H1 (cell line): ENCODE results near the gene ORMDL3. TPM values are rescaled to one million over a fixed set of nuclear protein-coding genes. Genes with fewer than 3 reads are reported as not detected.

Experiments used
- CTCF ChIA-PET: fragments of 300-600 bp; sonication (Branson Sonifier 250); formaldehyde crosslinking; loops from one replicate; lab custom pipeline; 2021; ENCODE audit not compliant: partially characterized antibody; lab: Charles Lee
- POLR2A ChIA-PET: fragments of 300-600 bp; sonication (Branson Sonifier 250); formaldehyde crosslinking; loops from one replicate; lab custom pipeline; 2021; ENCODE audit warnings: inconsistent platforms; ENCODE audit not compliant: partially characterized antibody; lab: Charles Lee
- DNase-seq, 2 experiments: peaks; one replicate each; pipeline versions ENCODE4 v3.0.0 to v3.0.0-alpha.2; 2010 to 2022; ENCODE audit warnings: low spot score in 2 of 2, low read depth in 1 of 2, mixed read lengths in 1 of 2
- FAIRE-seq: peaks from 2 replicates; lab custom pipeline; 2011; peaks lifted over from hg19 to GRCh38; lab: Jason Lieb, UNC
- H2AFZ ChIP-seq: 2 replicates; pipeline ENCODE4 v1.8.1; 2012; ENCODE audit warnings: low read length, inconsistent platforms
- H2AK5ac ChIP-seq: 2 replicates; pipeline ENCODE4 v1.6.1; 2013; ENCODE audit warnings: low read depth, low read length
- H2BK120ac ChIP-seq: replicated peaks from 2 replicates; pipeline ENCODE3; 2013; ENCODE audit warnings: low read depth, low read length, inconsistent platforms
- H2BK12ac ChIP-seq: 2 replicates; pipeline ENCODE4 v1.6.1; 2013; ENCODE audit warnings: low read depth, low read length
- H2BK15ac ChIP-seq: 2 replicates; pipeline ENCODE4 v1.6.1; 2013; ENCODE audit warnings: low read length
- H2BK20ac ChIP-seq: 2 replicates; pipeline ENCODE4 v1.6.1; 2013; ENCODE audit warnings: low read length
- H2BK5ac ChIP-seq: 2 replicates; pipeline ENCODE4 v1.6.1; 2013; ENCODE audit warnings: low read depth, low read length
- H3K14ac ChIP-seq: 2 replicates; pipeline ENCODE4 v1.6.1; 2013; ENCODE audit warnings: inconsistent platforms; ENCODE audit not compliant: insufficient read length
- H3K18ac ChIP-seq: 2 replicates; pipeline ENCODE4 v1.6.1; 2013; ENCODE audit warnings: low read length; ENCODE audit errors: extremely low read depth
- H3K23ac ChIP-seq: 2 replicates; pipeline ENCODE4 v1.6.1; 2013; ENCODE audit warnings: inconsistent platforms; ENCODE audit not compliant: insufficient read length
- H3K23me2 ChIP-seq: 2 replicates; pipeline ENCODE4 v1.6.1; 2013; ENCODE audit warnings: low read depth, low read length
- H3K27ac ChIP-seq: 2 replicates; pipeline ENCODE4 v1.6.1; 2011; ENCODE audit warnings: low read depth, low read length, inconsistent platforms
- H3K27me3 ChIP-seq, 4 experiments: replicated peaks in 1 of 4; 1 replicate in 1 of 4; 2 replicates in 3 of 4; pipeline versions ENCODE4 v1.6.1 to v1.8.1; 2011 to 2013; ENCODE audit warnings: low read length in 3 of 4, mild to moderate bottlenecking in 3 of 4, inconsistent platforms in 2 of 4, mixed read lengths in 2 of 4, moderate library complexity in 1 of 4; ENCODE audit not compliant: control insufficient read depth in 3 of 4, insufficient read depth in 3 of 4; ENCODE audit errors: extremely low read depth in 1 of 4
- H3K36me3 ChIP-seq, 4 experiments: 2 replicates each; pipeline versions ENCODE4 v1.6.1 to v1.8.1; 2011 to 2013; ENCODE audit warnings: mild to moderate bottlenecking in 4 of 4, low read length in 3 of 4, moderate library complexity in 2 of 4, control low read depth in 1 of 4, inconsistent platforms in 1 of 4; ENCODE audit not compliant: insufficient read depth in 4 of 4, control insufficient read depth in 2 of 4
- H3K4ac ChIP-seq: replicated peaks from 2 replicates; pipeline ENCODE3; 2013; ENCODE audit warnings: low read length, low read depth, mixed read lengths, inconsistent platforms; ENCODE audit not compliant: insufficient read length
- H3K4me1 ChIP-seq, 4 experiments: replicated peaks in 1 of 4; 1 replicate in 1 of 4; 2 replicates in 3 of 4; pipeline versions ENCODE4 v1.6.1 to v1.8.1; 2011 to 2013; ENCODE audit warnings: low read length in 3 of 4, inconsistent platforms in 2 of 4, mixed read lengths in 1 of 4; ENCODE audit not compliant: insufficient read depth in 4 of 4, control insufficient read depth in 3 of 4
- H3K4me2 ChIP-seq, 2 experiments: 2 replicates each; pipeline versions ENCODE4 v1.6.1 to v1.8.1; 2011 to 2013; ENCODE audit warnings: low read depth in 2 of 2, low read length in 2 of 2, control low read depth in 1 of 2, inconsistent platforms in 1 of 2, mild to moderate bottlenecking in 1 of 2; ENCODE audit not compliant: insufficient read depth in 1 of 2
- H3K4me3 ChIP-seq, 4 experiments: fragments of 200-600, 300-600 bp in 1 of 4; sonication (generic), shearing (Covaris generic), sonication (Bioruptor Twin) in 1 of 4; 2 replicates each; pipeline versions ENCODE4 v1.5.1 to v1.8.1; 2011 to 2016; ENCODE audit warnings: low read length in 4 of 4, low read depth in 3 of 4, control low read depth in 2 of 4, inconsistent platforms in 2 of 4, mild to moderate bottlenecking in 2 of 4, mixed read lengths in 1 of 4, moderate library complexity in 1 of 4; ENCODE audit not compliant: insufficient read depth in 2 of 4; ENCODE audit errors: extremely low read depth in 1 of 4
- H3K56ac ChIP-seq: replicated peaks from 2 replicates; pipeline ENCODE3; 2013; ENCODE audit warnings: low read depth, mild to moderate bottlenecking, mixed read lengths, low read length, inconsistent platforms; ENCODE audit not compliant: insufficient read length
- H3K79me1 ChIP-seq: 2 replicates; pipeline ENCODE4 v1.6.1; 2013; ENCODE audit warnings: low read depth, low read length, control low read depth
- H3K79me2 ChIP-seq, 2 experiments: 2 replicates each; pipeline versions ENCODE4 v1.6.1 to v1.8.1; 2012 to 2013; ENCODE audit warnings: low read length in 2 of 2, mild to moderate bottlenecking in 2 of 2, inconsistent platforms in 1 of 2; ENCODE audit not compliant: insufficient read depth in 2 of 2, control insufficient read depth in 1 of 2
- H3K9ac ChIP-seq, 4 experiments: replicated peaks in 1 of 4; 1 replicate in 1 of 4; 2 replicates in 3 of 4; pipeline versions ENCODE4 v1.6.1 to v1.8.1; 2011 to 2013; ENCODE audit warnings: low read depth in 3 of 4, low read length in 3 of 4, control low read depth in 2 of 4, mild to moderate bottlenecking in 2 of 4, moderate library complexity in 2 of 4, inconsistent platforms in 1 of 4; ENCODE audit errors: extremely low read depth in 1 of 4
- H3K9me3 ChIP-seq, 2 experiments: 2 replicates each; pipeline versions ENCODE4 v1.6.1 to v1.8.1; 2012 to 2013; ENCODE audit warnings: mild to moderate bottlenecking in 2 of 2, moderate library complexity in 2 of 2, control low read depth in 1 of 2, inconsistent platforms in 1 of 2, low read depth in 1 of 2, low read length in 1 of 2, mixed read lengths in 1 of 2; ENCODE audit not compliant: insufficient read depth in 2 of 2
- H4K20me1 ChIP-seq, 2 experiments: replicated peaks in 1 of 2; 2 replicates each; pipeline versions ENCODE3 to v1.8.1; 2011 to 2013; ENCODE audit warnings: inconsistent platforms in 2 of 2, low read length in 2 of 2, mild to moderate bottlenecking in 1 of 2; ENCODE audit not compliant: insufficient read depth in 2 of 2, control insufficient read depth in 1 of 2
- H4K5ac ChIP-seq: 2 replicates; pipeline ENCODE4 v1.6.1; 2013; ENCODE audit warnings: low read length, low read depth, mixed read lengths, inconsistent platforms; ENCODE audit not compliant: insufficient read length
- H4K8ac ChIP-seq: 2 replicates; pipeline ENCODE4 v1.8.0; 2013; ENCODE audit warnings: mild to moderate bottlenecking, moderate library complexity, low read length, inconsistent platforms; ENCODE audit not compliant: insufficient read depth; ENCODE audit errors: extremely low read depth
- H4K91ac ChIP-seq: replicated peaks from 2 replicates; pipeline ENCODE3; 2013; ENCODE audit warnings: low read length, mixed read lengths, inconsistent platforms; ENCODE audit not compliant: insufficient read length
- ASH2L ChIP-seq: fragments of 200-600, 300-600 bp; sonication (generic); IDR thresholded peaks from one replicate; pipeline ENCODE4 v1.7.1; 2017; ENCODE audit warnings: low read length
- BACH1 ChIP-seq: IDR thresholded peaks from 2 replicates; pipeline ENCODE4 v1.6.1; 2012; ENCODE audit warnings: low read length, improper control_type of control experiment
- CBX5 ChIP-seq: fragments of 300-800, 300-1000 bp; sonication (generic); IDR thresholded peaks from 2 replicates; pipeline ENCODE4 v1.7.1; 2016; ENCODE audit warnings: antibody characterized with exemption, low read length, low read depth
- CREB1 ChIP-seq: IDR thresholded peaks from 2 replicates; pipeline ENCODE4 v1.6.1; 2012; ENCODE audit warnings: inconsistent platforms
- CTBP2 ChIP-seq: IDR thresholded peaks from 2 replicates; pipeline ENCODE4 v1.7.0; 2011; ENCODE audit warnings: borderline replicate concordance, mild to moderate bottlenecking, moderate library complexity, mixed read lengths, low read length; ENCODE audit not compliant: insufficient read depth, insufficient read length
- EZH2 ChIP-seq: fragments of 200-600 bp; sonication (generic); IDR thresholded peaks from 2 replicates; pipeline ENCODE4 v1.7.1; 2012; ENCODE audit warnings: low read depth, mild to moderate bottlenecking, moderate library complexity, low read length, inconsistent platforms; ENCODE audit not compliant: severe bottlenecking
- KDM5A ChIP-seq: fragments of 200-600 bp; IDR thresholded peaks from 2 replicates; pipeline ENCODE4 v1.7.1; 2012; ENCODE audit warnings: mild to moderate bottlenecking, low read length, inconsistent platforms, mixed read lengths
- POLR2AphosphoS5 ChIP-seq: IDR thresholded peaks from 2 replicates; pipeline ENCODE4 v1.6.1; 2011; ENCODE audit warnings: low read depth, low read length
- POU5F1 ChIP-seq: IDR thresholded peaks from 2 replicates; pipeline ENCODE4 v1.6.1; 2011; ENCODE audit warnings: low read depth, mild to moderate bottlenecking, low read length, moderate library complexity
- WGBS, 2 experiments: shearing (Covaris generic) in 1 of 2; methylation state at CpG; one replicate each; pipeline versions ENCODE4 v1.1.6 to v1.1.7; 2013 to 2015; ENCODE audit warnings: low lambda C conversion rate in 2 of 2, mixed read lengths in 2 of 2, inconsistent platforms in 1 of 2, low coverage in 1 of 2, missing lambda C conversion rate in 1 of 2; ENCODE audit not compliant: insufficient replicate concordance in 2 of 2, insufficient coverage in 1 of 2, insufficient read length in 1 of 2; ENCODE audit errors: extremely low coverage in 1 of 2, missing lambda C conversion rate in 1 of 2; 5-methylcytosine and 5-hydroxymethylcytosine counted together
- polyA plus RNA-seq, 7 experiments: library from polyadenylated mRNA; depleted of rRNA in 3 of 7; stranded (reverse) in 5 of 7; unstranded in 2 of 7; fragments of >200 nt in 5 of 7; fragments of 200-250 nt in 2 of 7; gene quantifications; 1 replicate in 5 of 7; 2 replicates in 1 of 7; 4 replicates in 1 of 7; pipeline versions ENCODE4 v1.2.1 to v1.2.3, GENCODE V29; 2011 to 2013; ENCODE audit warnings: missing spikeins in 2 of 7, mixed read lengths in 2 of 7
- total RNA-seq: library from RNA; stranded (reverse); fragmentation: NEBNext Ultra II Directional; extraction: Animal tissue kit (Norgen Biotek cat#: 25700); gene quantifications from 2 replicates; pipeline ENCODE4 v1.2.1, GENCODE V29; 2021
- TF ChIP-seq, protein P1 (sequence below), 3 experiments: IDR thresholded peaks; 1 replicate in 2 of 3; 2 replicates in 1 of 3; pipeline versions ENCODE4 v1.5.1 to v1.6.1; 2011; ENCODE audit warnings: low read length in 3 of 3, mild to moderate bottlenecking in 3 of 3, inconsistent platforms in 2 of 3, low read depth in 1 of 3, moderate library complexity in 1 of 3; ENCODE audit not compliant: insufficient read depth in 1 of 3; ENCODE audit errors: control extremely low read depth in 1 of 3

ORMDL3 gene
- total and polyA plus RNA-seq, 2 of the 8 experiments (the other 6 are each of a cell fraction or from before 2014, with no cell fraction given), result 50.4 to 108 TPM

DNA sequence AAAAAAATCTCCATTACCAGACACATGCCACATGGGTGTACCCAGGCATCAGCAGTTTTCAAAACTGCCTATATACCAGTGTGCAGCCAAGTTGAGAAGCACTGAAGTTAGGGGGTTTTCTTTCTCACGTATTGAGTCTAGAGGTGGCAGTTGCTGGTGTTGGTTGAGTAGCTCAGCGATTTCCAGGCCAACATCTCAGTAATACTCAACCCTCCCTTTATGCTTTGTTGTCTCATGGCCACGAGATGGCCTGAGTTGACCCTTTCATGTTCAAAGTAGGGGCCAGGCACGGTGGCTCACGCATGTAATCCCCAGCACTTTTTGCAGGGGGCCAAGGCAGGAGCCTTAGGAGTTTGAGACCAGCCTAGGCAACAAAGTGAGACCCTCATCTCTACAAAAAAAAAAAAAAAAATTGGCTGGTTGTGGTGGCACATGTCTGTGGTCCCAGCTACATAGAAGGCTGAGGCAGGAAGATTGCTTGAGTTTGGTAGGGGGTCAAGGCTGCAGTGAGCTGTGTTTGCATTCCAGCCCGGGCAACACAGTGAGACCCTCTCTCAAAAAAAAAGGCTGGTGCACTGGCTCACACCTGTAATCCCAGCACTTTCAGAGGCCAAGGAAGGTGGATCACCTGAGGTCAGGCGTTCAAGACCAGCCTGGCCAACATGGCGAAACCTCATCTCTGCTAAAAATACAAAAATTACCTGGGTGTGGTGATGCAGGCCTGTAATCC, 10.9 kb upstream of the ORMDL3 start:
- Histone ChIP-seq H3K27ac (no peak overlapping the region), H4K91ac (no peak overlapping the region), H3K23me2 (0 out of 2 replicates have a peak, but pooled peaks cover 2% of the 10 kb centered on the region), H3K14ac (no peak overlapping the region), H3K9ac (no peak overlapping the region), H2BK120ac (no peak overlapping the region), H3K27me3 (no peaks in the 10 kb centered on the region; a peak in 1 of 7 replicates), H3K18ac (no peak overlapping the region), H2BK12ac (no peak overlapping the region), H3K56ac (no peak overlapping the region), H3K4me3 (no peak overlapping the region), H4K5ac (no peak overlapping the region), H2BK15ac (no peak overlapping the region), H2BK20ac (no peak overlapping the region), H3K4me2 (no peak overlapping the region), H3K36me3 (no peaks in the 10 kb centered on the region), H3K4me1 (peaks cover 0 to 10% (median 4%) of the 10 kb centered on the region in 4 experiments; a peak in 6 of 7 replicates), H3K4ac (no peak overlapping the region), H2AK5ac (no peak overlapping the region), H2AFZ (no peak overlapping the region), H3K9me3 (no peaks in the 10 kb centered on the region), H3K79me1 (no peaks in the 10 kb centered on the region), H3K79me2 (no peaks in the 10 kb centered on the region), H4K20me1 (no peaks in the 10 kb centered on the region), H3K23ac (no peak overlapping the region), H2BK5ac (no peak overlapping the region), H4K8ac (no peak overlapping the region)
- FAIRE-seq, result no peak
- DNase-seq, result no peak
- POLR2A ChIA-PET, result interaction anchor here (0.7 to 3.1 kb wide), 2 partner anchors 12 to 14 kb away, joined by 3 to 10 read pairs; partner anchors contain the start of genes LRRC3C and ORMDL3
- WGBS, 2 experiments, result 85% methylated on average over 8 of the region's 8 CpGs; no CpG with 5 or more reads in 1 of the 2 experiments
- CTCF ChIA-PET, result interaction anchor here (0.8 to 4.1 kb wide), 7 partner anchors 9 to 59 kb away, joined by 3 to 16 read pairs (median 6); no protein-coding TSS in a partner anchor
- TF ChIP-seq EZH2 (no peak), CBX5 (no peak), POU5F1 (no peak), POLR2AphosphoS5 (no peak), CTBP2 (no peak), CREB1 (no peak), KDM5A (no peak), BACH1 (no peak), ASH2L (no peak)
- TF ChIP-seq, protein P1, sequence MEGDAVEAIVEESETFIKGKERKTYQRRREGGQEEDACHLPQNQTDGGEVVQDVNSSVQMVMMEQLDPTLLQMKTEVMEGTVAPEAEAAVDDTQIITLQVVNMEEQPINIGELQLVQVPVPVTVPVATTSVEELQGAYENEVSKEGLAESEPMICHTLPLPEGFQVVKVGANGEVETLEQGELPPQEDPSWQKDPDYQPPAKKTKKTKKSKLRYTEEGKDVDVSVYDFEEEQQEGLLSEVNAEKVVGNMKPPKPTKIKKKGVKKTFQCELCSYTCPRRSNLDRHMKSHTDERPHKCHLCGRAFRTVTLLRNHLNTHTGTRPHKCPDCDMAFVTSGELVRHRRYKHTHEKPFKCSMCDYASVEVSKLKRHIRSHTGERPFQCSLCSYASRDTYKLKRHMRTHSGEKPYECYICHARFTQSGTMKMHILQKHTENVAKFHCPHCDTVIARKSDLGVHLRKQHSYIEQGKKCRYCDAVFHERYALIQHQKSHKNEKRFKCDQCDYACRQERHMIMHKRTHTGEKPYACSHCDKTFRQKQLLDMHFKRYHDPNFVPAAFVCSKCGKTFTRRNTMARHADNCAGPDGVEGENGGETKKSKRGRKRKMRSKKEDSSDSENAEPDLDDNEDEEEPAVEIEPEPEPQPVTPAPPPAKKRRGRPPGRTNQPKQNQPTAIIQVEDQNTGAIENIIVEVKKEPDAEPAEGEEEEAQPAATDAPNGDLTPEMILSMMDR (IDR thresholded peaks at IDR 0.05; ENCODE audit: control extremely low read depth in 1 of 3, insufficient read depth in 1 of 3, low read depth in 1 of 3, low read length in 3 of 3), result no peak
